ENCODE results near the gene MYO9B.
A peak's percentile ranks its signal among the peaks of the same experiment; 100 is the strongest.

Gene MYO9B

GRCh38 chr19:17225053-17225452 lies 149.5 kb downstream of the MYO9B start:
- in situ Hi-C loops (cut with HindIII; ENCODE audit: low sequenced_read_pairs), result no loop called here
- no peak overlapping the region for H3K4me3 ChIP-seq (ENCODE audit: low read depth, low read length)
- no peak for TF ChIP-seq CTCF (IDR thresholded peaks at IDR 0.05; ENCODE audit: low read depth, low read length)
- DNase-seq (ENCODE audit: low read depth, low spot score), result no peak

- TF ChIP-seq CTCF (IDR thresholded peaks at IDR 0.05; ENCODE audit: low read depth, low read length), result no peak
- peak; percentile 98 for DNase-seq (ENCODE audit: low read depth, low spot score)
- in situ Hi-C loops (cut with HindIII; ENCODE audit: low sequenced_read_pairs), result no loop called here
Observed at GRCh38 chr19:17226002-17226933, 150.7 kb downstream of the MYO9B start, which contains the start of gene OCEL1. TSS of gene OCEL1 (plus strand) at chr19:17226226. CDS start at chr19:17226248, 22 bp downstream.

GRCh38 chr19:17227798-17228367 lies 152.3 kb downstream of the MYO9B start:
- no peak overlapping the region for H3K4me3 ChIP-seq (ENCODE audit: low read depth, low read length)
- no peak for DNase-seq (ENCODE audit: low read depth, low spot score)
- in situ Hi-C loops (cut with HindIII; ENCODE audit: low sequenced_read_pairs), result no loop called here
- no peak for TF ChIP-seq CTCF (IDR thresholded peaks at IDR 0.05; ENCODE audit: low read depth, low read length)

More at GRCh38 chr19:17226002-17226933, 150.7 kb downstream of the MYO9B start, which contains the start of gene OCEL1:
- peak within 1 kb of the TSS; percentile 70 for H3K4me3 ChIP-seq (ENCODE audit: low read depth, low read length)

GRCh38 chr19:17229890-17230289 lies 154.3 kb downstream of the MYO9B start:
- in situ Hi-C loops (cut with HindIII; ENCODE audit: low sequenced_read_pairs), result no loop called here
- TF ChIP-seq CTCF (IDR thresholded peaks at IDR 0.05; ENCODE audit: low read depth, low read length), result no peak
- H3K4me3 ChIP-seq (ENCODE audit: low read depth, low read length), result no peak overlapping the region

GRCh38 chr19:17232258-17232657 lies 156.7 kb downstream of the MYO9B start:
- in situ Hi-C loops (cut with HindIII; ENCODE audit: low sequenced_read_pairs), result no loop called here
- no peak overlapping the region for H3K4me3 ChIP-seq (ENCODE audit: low read depth, low read length)
- no peak for DNase-seq (ENCODE audit: low read depth, low spot score)
- no peak for TF ChIP-seq CTCF (IDR thresholded peaks at IDR 0.05; ENCODE audit: low read depth, low read length)

More at GRCh38 chr19:17229890-17230289, 154.3 kb downstream of the MYO9B start:
- no peak for DNase-seq (ENCODE audit: low read depth, low spot score)

GRCh38 chr19:17234911-17235299 lies 159.3 kb downstream of the MYO9B start:
- H3K4me3 ChIP-seq (ENCODE audit: low read depth, low read length), result peak overlapping the region; percentile 56
- no peak for DNase-seq (ENCODE audit: low read depth, low spot score)
- in situ Hi-C loops (cut with HindIII; ENCODE audit: low sequenced_read_pairs), result no loop called here
- no peak for TF ChIP-seq CTCF (IDR thresholded peaks at IDR 0.05; ENCODE audit: low read depth, low read length)
